ENCODE measurements around the gene PLEKHA7.
"Not testable (repeated sequence)": the region's sequence is repeated elsewhere in the genome, so short reads cannot be mapped to it uniquely, and the experiment has no call there.

PLEKHA7 gene

DNA sequence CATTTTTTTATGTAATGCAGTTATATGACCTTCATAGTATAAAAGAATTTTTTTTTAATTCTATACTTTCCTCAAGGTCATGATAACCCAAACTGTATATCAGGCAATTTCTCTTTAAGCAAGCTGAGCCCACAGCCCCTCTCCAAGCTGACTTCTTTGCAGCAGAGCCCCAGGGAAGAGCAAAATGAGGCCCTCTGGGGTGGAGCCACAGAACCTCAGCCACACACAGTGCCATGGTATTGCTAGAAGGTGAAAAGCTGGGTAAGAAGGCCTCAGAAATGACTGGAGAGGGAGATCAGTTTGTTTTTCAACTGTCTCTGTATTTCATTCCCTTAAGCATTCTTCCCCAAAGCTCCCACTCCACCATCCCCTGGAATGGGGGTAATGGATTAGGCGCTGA, 108.8 kb downstream of the PLEKHA7 start:
- DNase-seq = no peak

GRCh38 chr11:16904761-16905160, 109.5 kb downstream of the PLEKHA7 start:
- not testable (repeated sequence) for DNase-seq

GRCh38 chr11:16902781-16903378, 111.3 kb downstream of the PLEKHA7 start:
- no peak for DNase-seq

- DNase-seq = peak; percentile 53
Observed at GRCh38 chr11:16902182-16902581, 112.0 kb downstream of the PLEKHA7 start.

DNA sequence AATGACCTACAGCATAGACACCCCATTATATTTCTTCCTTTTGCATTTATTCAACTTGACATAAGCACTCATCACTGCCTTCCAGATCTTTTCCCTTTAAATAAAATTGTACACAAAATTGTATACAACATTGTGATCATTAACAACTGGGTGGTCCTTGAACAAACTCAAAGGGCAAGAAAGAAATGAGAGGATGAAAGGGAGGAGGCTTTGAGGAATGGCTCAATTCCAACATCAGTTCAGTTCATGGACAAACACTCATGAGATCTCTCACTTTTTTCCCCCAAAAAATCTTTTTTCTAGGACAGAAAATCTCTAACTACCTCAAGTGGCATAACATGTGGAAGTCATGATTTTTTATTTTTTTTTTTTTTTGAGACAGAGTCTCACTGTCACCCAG, 113.7 kb downstream of the PLEKHA7 start:
- no peak for DNase-seq

- no peak for DNase-seq
Observed at GRCh38 chr11:16899708-16900303, 114.4 kb downstream of the PLEKHA7 start.

DNA sequence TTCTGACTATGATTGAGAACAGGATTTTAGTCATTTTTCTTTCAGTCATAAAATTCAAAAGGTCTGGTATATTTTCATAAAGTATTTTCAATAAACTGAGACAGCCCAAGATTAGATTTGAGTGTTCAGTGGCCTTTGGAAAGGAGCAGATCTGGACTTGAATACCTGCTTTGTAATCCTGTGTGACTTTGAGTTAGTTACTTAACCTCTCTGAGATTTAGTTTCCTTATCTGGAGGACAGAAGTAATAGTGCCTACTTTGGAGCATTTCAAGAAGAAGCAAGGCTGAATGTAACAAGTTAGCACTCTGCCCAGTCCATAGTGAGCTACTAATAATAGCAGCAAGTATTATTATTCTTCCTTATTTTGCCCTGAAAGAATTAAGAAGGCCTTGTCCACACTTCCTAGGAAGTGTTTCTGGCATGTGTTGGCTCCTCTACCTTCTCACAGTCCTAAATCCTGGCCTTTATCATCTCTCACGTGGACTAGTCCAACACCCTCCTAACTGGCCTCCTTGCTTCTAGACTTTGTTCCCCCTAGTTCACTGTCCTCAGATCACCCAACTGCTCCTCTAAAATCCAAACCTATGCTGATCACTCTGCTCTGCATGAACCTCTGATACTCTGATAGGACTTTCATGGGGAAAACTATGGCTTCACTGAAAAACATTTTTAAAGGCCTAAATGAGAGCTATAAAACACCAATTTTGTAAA, 115.8 kb downstream of the PLEKHA7 start:
- DNase-seq = no peak

DNA sequence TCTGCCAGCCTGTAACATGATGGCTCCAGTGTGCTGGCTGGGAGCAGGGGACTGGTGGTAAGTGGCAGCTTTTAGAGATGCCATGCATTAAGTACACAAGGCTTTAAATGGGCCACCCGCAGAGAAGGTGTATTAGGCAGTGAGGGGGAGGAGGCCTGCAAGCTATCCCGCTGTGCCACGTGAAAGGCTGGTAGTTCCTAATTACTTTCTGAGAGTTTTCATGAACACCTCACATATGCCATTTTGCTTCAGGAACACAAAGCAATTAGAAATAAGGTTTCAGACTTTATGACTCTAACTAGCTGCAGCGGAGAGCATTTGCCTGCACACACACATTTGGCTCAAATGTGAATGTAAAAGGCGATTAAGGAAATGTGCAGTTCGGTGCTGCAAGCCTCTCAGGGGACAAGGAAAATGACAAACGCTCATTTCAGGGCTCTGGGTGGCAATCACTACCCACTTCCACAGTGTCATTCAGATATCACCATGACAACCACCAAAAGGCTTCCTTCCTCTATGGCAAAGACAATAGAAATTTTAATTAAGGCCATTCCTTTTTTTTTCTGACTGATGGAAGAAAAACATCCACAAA, 116.6 kb downstream of the PLEKHA7 start:
- no peak for DNase-seq

GRCh38 chr11:16896729-16897469, 117.3 kb downstream of the PLEKHA7 start:
- DNase-seq = no peak

DNA sequence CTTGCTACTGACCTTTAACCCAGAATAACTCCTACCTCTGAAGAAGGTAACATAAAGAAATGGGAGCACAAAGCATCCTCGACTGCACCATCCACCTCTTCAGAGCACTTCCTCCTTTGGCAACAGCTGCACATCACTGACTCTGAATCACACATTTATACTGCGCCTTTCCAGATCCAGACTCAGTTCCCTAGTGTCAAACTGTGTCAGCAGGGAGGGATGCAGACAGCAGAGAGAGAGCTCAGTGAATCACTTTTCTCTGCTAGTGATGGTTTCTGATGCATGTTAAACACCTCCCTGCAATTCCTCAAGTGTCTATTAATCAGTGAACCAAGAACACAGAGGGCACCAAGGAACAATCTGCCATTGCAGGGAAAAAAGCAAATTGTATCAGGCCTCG, 118.9 kb downstream of the PLEKHA7 start:
- no peak for DNase-seq

DNA sequence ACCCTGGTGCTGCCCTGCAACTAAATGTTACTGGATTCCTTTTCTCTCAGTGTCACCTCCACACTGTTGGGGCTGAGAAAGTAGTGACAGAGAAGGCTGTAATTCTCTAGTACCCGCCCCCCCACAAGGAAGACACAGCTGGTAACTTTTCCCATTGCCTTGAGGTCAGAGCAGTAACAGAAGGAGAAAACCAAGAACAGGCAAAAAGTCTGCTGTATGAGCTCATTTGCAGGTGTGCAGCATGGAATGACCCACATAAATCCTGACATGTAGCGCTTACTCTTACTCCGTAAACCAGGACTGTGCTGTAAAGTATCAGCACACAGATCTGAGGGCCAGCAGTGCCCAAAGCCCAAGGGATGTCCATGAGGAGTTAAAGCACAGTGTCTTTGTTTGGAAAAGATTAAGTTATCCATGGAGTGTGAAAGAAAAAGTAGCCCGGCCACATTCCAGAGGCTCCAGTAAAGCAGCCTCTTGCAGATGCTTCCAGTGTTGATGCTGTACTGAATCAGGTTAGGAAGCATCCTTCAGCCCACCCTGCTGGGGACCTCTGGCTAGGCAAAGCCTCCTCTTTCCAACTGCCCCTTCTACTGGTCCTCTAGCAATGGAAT, 120.7 kb downstream of the PLEKHA7 start:
- no peak for DNase-seq

DNA sequence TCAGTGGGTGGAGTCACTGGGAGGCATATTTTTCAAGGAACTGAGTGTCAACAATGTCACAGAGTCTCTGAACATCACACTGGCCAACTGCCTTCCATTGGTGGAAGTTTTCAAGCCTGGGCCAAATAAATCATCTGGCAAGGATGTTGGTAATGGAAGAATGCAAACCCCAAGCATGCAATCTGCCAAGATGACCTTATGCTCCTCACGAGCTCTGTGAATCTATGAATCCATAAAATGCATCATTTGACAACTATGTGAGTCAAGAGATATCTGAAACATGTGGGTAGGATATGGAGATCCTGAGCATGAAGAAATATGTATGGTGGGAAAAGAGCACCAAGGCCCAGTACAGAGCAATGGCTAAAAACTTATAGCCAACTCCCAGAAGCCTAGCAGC, 122.2 kb downstream of the PLEKHA7 start:
- DNase-seq = no peak

DNA sequence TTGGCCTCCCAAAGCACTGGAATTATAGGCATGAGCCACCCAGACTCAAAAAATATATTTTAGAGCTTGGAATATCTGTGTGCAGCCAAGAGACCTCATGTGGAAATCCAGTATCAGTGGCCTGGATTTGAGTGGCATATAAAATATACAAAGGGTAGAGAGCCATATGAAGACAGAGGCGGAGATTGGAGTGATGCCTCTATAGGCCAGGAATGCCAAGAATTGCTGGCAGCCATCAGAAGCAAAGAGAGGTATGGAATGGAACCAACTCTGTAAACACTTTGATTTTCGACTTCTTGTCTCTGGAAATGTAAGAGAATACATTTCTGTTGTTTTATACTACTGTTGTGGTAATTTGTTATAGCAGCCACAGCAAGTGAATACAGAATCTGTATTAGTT, 123.0 kb downstream of the PLEKHA7 start:
- no peak for DNase-seq

- no peak for DNase-seq
Observed at GRCh38 chr11:16890442-16890841, 123.8 kb downstream of the PLEKHA7 start.

GRCh38 chr11:16889905-16890304, 124.3 kb downstream of the PLEKHA7 start:
- no peak for DNase-seq

GRCh38 chr11:16889010-16889409, 125.2 kb downstream of the PLEKHA7 start:
- not testable (repeated sequence) for DNase-seq

DNA sequence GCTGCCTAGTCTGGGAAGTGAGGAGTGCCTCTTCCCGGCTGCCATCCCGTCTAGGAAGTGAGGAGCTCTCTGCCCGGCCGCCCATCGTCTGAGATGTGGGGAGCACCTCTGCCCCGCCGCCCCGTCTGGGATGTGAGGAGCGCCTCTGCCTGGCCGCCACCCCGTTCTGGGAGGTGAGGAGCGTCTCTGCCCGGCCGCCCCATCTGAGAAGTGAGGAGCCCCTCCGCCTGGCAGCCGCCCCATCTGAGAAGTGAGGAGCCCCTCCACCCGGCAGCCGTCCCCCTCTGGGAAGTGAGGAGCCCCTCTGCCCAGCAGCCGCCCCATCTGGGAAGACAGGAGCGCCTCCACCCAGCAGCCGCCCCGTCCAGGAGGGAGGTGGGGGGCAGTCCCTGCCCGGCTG, 126.3 kb downstream of the PLEKHA7 start:
- DNase-seq = not testable (repeated sequence)

- no peak for DNase-seq
Observed at GRCh38 chr11:16883174-16883573, 131.0 kb downstream of the PLEKHA7 start.

DNA sequence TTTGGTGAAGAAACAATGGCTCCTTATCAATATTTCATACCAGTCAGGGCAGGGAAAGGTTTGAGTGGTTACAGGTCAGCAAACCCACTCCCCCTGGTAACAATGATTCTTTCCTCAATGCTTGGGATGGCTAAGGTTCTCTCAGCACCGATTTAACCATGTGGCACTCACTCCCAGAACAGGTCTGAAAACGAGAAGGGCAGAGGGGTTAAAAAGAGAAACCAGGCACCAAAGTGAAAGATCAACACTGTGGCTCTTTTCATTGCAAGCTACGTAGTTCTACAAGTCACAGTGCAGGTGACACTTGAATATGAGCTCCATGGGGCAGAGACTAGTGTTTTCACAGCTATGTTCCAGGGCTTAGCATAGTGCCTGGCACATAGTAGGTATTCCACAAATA, 132.4 kb downstream of the PLEKHA7 start:
- DNase-seq = no peak

- no peak for DNase-seq
Observed at GRCh38 chr11:16881074-16881709, 133.0 kb downstream of the PLEKHA7 start.

DNA sequence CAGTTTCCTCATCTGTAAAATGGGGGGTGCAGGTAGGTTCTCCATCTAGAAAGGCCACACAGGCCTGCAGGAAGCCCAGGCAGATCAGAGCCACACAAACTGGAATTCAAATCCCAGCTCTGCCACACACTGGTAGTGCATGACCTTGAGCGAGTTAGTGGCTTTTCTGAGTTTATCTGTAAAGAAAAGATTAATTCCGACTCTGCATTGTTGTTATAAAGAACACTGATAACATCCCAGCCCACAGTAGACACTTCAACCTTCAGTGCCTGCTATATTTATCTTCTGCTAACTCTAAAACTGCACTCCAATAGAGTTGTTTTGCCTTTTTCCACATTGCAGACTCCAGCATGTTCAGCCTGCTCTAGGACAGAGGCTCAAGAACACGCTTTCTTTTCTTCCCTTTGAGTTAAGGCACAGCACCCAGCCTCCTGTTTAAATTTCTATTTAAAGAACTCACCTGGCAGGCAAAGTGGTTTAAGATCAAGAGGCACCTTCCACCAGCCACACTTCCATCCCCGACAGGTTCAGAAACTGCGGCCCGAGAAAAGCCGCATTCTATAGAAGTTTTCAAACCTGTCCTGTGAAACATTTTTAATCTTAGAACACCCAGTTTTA, 133.9 kb downstream of the PLEKHA7 start:
- DNase-seq = no peak

DNA sequence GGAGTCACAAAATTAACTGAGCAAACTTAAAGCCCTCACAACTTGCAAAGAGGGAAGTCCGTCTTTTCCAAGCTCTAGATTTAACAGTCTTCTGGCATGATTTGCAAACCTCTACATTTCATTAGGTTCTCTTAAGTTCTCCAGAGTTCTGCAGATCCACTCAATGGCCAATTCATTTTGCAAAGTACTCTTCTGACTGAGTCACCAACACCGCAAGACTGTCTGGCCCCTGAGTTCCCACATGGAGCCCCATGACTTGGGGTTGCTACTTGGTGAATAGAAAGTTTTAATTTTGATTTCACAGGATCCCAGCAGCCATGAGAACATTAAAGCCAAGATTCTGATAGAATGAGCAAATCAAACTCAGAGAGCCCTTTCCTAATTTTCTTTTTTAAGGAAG, 134.5 kb downstream of the PLEKHA7 start:
- DNase-seq = no peak

All from stimulated activated CD8-positive, alpha-beta memory T cell treated with anti-CD3 and anti-CD28 coated beads, Interleukin-4, amount 100 ng/mL, for 48 hours (primary cell).